DND-41 (cell line): ENCODE data around the gene MEIG1.
"Not testable (repeated sequence)": the region's sequence is repeated elsewhere in the genome, so short reads cannot be mapped to it uniquely, and the experiment has no call there.

Experiments used
- ATAC-seq: fragments of 200-7000 bp; cut with Tn5 transposase; 3 replicates; pipeline ENCODE4 v1.9.1; 2021; ENCODE audit warnings: low read depth; ENCODE audit not compliant: insufficient read depth
- DNase-seq: peaks from one replicate; pipeline ENCODE4 v3.0.0-alpha.2; 2020
- H2AFZ ChIP-seq: 2 replicates; pipeline ENCODE4 v1.6.0; 2012; ENCODE audit warnings: low read depth, low read length
- H3K27ac ChIP-seq: 2 replicates; pipeline ENCODE4 v1.5.1; 2012; ENCODE audit warnings: low read length, inconsistent platforms
- H3K27me3 ChIP-seq: fragments of 200-600 bp; sonication (generic); 2 replicates; pipeline ENCODE4 v1.6.0; 2012; ENCODE audit warnings: low read length, mild to moderate bottlenecking, inconsistent platforms; ENCODE audit not compliant: insufficient read depth, poor library complexity
- H3K36me3 ChIP-seq: 2 replicates; pipeline ENCODE4 v1.5.1; 2012; ENCODE audit warnings: low read length, inconsistent platforms; ENCODE audit not compliant: insufficient read depth
- H3K4me1 ChIP-seq: 2 replicates; pipeline ENCODE4 v1.5.1; 2012; ENCODE audit warnings: mild to moderate bottlenecking, low read length; ENCODE audit not compliant: insufficient read depth
- H3K4me2 ChIP-seq: 2 replicates; pipeline ENCODE4 v1.6.0; 2012; ENCODE audit warnings: mild to moderate bottlenecking, moderate library complexity, low read length, inconsistent platforms; ENCODE audit not compliant: insufficient read depth
- H3K4me3 ChIP-seq, 2 experiments: fragments of 200-600 bp in 1 of 2; shearing (Covaris generic) in 1 of 2; 2 replicates each; pipeline ENCODE4 v1.5.1; 2012 to 2016; ENCODE audit warnings: inconsistent platforms in 2 of 2, low read length in 2 of 2, mild to moderate bottlenecking in 2 of 2, low read depth in 1 of 2, moderate library complexity in 1 of 2
- H3K79me2 ChIP-seq: 2 replicates; pipeline ENCODE4 v1.6.0; 2012; ENCODE audit warnings: low read length, inconsistent platforms; ENCODE audit not compliant: insufficient read depth
- H3K9ac ChIP-seq: 2 replicates; pipeline ENCODE4 v1.6.0; 2012; ENCODE audit warnings: low read depth, mild to moderate bottlenecking, inconsistent platforms, low read length, moderate library complexity
- H3K9me3 ChIP-seq: 2 replicates; pipeline ENCODE4 v1.5.1; 2012; ENCODE audit warnings: low read length, moderate library complexity, mild to moderate bottlenecking, inconsistent platforms; ENCODE audit not compliant: insufficient read depth, severe bottlenecking
- H4K20me1 ChIP-seq: 2 replicates; pipeline ENCODE4 v1.6.0; 2012; ENCODE audit warnings: low read length; ENCODE audit not compliant: insufficient read depth
- EZH2 ChIP-seq: IDR thresholded peaks from 3 replicates; pipeline ENCODE4 v1.6.1; 2012; ENCODE audit warnings: borderline replicate concordance, low read depth, mild to moderate bottlenecking, moderate library complexity, low read length, inconsistent platforms; ENCODE audit not compliant: severe bottlenecking
- TF ChIP-seq, protein P1 (sequence below): IDR thresholded peaks from 2 replicates; pipeline ENCODE4 v1.5.1; 2012; ENCODE audit warnings: borderline replicate concordance, low read length, moderate library complexity, mild to moderate bottlenecking; ENCODE audit not compliant: poor library complexity, severe bottlenecking; ENCODE audit errors: extremely low read depth

Gene MEIG1

DNA sequence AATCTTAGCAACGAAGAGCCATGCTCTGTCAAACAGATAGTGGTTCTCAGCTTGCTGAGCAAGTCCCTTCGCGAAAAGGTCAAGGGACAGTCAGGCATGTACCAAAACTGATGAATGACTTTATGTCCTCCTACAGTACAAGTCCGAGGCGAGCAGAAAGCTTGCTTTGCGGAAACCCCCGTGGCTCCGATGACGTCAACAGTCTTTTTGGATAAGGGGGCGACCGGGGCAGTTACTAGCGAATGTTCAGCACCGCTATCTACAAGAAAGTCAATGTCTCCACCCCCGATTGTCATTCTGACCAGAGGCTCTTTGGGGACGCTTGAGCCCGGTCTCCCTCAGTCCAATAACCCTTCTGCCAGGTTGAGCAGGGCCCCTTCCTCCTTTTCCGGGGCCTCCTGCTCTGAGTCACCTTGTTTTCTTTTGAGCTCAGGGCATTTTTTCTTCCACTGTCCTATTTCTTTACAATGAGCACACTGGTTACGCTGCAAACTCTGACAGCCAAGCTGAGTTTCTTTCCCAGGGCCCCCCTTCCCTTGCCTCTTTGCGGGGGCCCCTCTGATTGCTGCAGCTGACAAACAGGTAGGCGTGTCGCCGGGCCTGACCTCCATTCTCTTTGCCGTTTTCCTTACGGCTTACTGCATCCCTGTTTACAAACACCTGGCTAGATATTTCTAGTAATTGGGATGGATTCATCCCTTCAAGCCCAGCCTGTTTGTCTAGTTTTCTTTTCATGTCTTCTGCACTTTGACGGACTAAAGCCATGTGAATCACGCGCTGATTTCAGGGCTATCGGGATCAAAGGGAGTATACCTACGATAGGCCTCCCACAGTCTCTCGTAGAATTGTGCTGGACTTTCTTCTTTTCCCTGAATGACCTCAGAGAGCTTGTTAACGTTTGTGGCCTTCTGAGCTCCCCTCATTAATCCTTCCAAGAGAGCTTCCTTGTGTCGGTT is 34.6 kb downstream of the MEIG1 start:
- not testable (repeated sequence) for H3K27me3 ChIP-seq, H3K4me1 ChIP-seq, H3K79me2 ChIP-seq, H4K20me1 ChIP-seq, H3K4me3 ChIP-seq, H3K27ac ChIP-seq, H3K4me2 ChIP-seq, H2AFZ ChIP-seq, ATAC-seq, H3K9ac ChIP-seq, H3K9me3 ChIP-seq, DNase-seq, H3K36me3 ChIP-seq

DNA sequence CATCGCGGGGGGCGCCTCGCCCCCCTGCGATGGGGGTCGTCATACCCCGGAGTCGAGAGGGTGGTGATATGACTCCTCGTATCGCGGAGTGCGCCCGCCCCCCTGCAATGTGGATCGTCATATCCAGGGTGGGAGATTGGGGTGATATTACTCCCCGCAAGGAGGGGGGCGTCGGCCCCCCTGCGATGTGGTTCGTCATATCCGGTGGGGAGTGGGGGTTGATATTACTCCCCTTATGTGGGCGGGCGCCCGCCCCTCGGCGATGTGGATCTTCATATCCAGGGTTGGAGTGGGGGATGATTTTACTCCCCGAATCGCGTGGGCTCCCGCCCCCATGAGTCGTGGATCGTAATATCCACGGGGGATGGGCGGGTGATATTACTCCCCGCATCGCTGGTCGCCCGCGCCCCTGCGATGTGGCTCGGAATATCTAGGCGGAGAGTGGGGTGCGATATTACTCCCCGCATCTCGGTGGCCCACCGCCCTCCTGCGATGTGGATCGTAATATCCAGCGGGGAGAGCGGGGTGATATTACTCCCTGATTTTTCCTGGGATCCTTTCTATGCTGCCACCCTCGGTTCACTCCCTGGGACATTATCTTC is 36.9 kb downstream of the MEIG1 start:
- ATAC-seq (no peak), DNase-seq (no peak)
- Histone ChIP-seq H3K4me1 (no peaks in the 10 kb centered on the region), H3K27ac (no peak overlapping the region), H3K4me2 (no peak overlapping the region), H3K4me3 (no peak overlapping the region), H3K79me2 (no peaks in the 10 kb centered on the region), H3K9me3 (no peaks in the 10 kb centered on the region), H3K36me3 (no peaks in the 10 kb centered on the region), H3K9ac (no peak overlapping the region), H4K20me1 (no peaks in the 10 kb centered on the region), H3K27me3 (no peaks in the 10 kb centered on the region), H2AFZ (no peak overlapping the region)
- TF ChIP-seq, protein P1, sequence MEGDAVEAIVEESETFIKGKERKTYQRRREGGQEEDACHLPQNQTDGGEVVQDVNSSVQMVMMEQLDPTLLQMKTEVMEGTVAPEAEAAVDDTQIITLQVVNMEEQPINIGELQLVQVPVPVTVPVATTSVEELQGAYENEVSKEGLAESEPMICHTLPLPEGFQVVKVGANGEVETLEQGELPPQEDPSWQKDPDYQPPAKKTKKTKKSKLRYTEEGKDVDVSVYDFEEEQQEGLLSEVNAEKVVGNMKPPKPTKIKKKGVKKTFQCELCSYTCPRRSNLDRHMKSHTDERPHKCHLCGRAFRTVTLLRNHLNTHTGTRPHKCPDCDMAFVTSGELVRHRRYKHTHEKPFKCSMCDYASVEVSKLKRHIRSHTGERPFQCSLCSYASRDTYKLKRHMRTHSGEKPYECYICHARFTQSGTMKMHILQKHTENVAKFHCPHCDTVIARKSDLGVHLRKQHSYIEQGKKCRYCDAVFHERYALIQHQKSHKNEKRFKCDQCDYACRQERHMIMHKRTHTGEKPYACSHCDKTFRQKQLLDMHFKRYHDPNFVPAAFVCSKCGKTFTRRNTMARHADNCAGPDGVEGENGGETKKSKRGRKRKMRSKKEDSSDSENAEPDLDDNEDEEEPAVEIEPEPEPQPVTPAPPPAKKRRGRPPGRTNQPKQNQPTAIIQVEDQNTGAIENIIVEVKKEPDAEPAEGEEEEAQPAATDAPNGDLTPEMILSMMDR, result no peak
- TF ChIP-seq EZH2, result no peak

DNA sequence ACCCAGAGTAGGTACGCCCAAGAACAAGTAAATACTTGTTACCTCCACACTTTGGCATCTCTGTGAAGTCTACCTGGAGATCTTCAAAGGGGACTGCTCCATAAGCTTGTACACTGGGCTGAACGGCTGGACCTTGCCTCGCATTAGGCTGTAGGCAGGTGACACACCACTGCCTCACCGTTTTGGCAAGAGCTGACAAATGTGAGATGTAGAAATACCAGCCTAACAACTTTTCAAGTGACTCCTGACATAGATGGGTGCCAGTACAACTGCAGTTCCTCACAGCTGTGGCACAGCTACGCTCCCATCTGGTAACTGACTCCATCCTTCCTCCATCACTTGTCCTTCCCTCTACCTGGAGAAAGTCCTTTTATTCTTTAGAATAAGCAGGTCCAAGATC is 54.3 kb downstream of the MEIG1 start:
- H3K4me1 ChIP-seq, H3K4me3 ChIP-seq, H3K27ac ChIP-seq, DNase-seq, H3K9me3 ChIP-seq, H3K4me2 ChIP-seq, H3K36me3 ChIP-seq, H3K27me3 ChIP-seq, H2AFZ ChIP-seq, H3K9ac ChIP-seq, H4K20me1 ChIP-seq, H3K79me2 ChIP-seq, ATAC-seq: not testable (repeated sequence)

DNA sequence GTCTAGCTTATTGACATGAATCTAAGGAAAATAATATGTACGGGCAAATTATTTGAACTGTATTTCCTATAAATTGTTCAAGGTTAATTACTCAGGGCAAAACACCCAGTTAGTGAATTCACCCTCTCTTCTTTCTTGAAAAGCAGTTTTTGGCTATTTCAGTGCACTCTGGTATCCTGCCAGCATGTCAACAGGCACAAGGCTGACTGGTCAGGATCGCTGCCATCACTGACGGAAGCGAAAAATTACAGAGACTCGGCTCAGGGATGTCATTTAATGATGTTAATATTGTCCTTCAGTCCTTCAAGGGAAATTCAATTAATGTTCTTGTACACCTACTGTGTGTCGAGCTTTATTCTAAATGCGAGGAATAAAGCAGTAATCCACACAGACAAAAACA is 56.3 kb downstream of the MEIG1 start:
- Histone ChIP-seq H3K4me2 (no peak overlapping the region), H3K27ac (no peak overlapping the region), H3K27me3 (no peaks in the 10 kb centered on the region), H3K9ac (no peak overlapping the region), H3K4me1 (no peaks in the 10 kb centered on the region), H3K9me3 (no peaks in the 10 kb centered on the region), H3K36me3 (no peaks in the 10 kb centered on the region), H2AFZ (no peak overlapping the region), H3K79me2 (no peaks in the 10 kb centered on the region), H3K4me3 (no peak overlapping the region), H4K20me1 (no peaks in the 10 kb centered on the region)
- DNase-seq (no peak), ATAC-seq (no peak)
- TF ChIP-seq, protein P1, result no peak
- TF ChIP-seq EZH2, result no peak

DNA sequence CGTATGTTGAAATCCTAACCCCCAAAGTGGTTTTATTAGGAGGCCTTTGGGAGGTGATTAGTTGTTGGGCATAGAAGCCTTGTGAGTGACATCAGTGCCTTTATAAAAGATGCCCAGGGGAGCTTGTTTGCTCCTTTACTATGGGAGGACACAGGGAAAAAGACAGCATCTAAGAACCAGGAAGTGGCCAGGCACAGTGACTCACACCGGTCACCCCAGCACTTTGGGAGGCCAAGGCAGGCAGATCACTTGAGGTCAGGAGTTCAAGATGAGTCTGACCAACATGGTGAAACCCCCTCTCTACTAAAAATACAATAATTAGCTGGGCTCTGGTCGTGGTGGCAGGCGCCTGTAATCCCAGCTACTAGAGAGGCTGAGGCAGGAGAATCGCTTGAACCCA is 61.8 kb downstream of the MEIG1 start:
- H3K4me1 ChIP-seq, DNase-seq, H4K20me1 ChIP-seq, H3K36me3 ChIP-seq, H3K4me2 ChIP-seq, H3K27me3 ChIP-seq, ATAC-seq, H2AFZ ChIP-seq, H3K9ac ChIP-seq, H3K9me3 ChIP-seq, H3K27ac ChIP-seq, H3K79me2 ChIP-seq, H3K4me3 ChIP-seq: not testable (repeated sequence)
